Measurements from ENCODE around the gene FLVCR2.

Gene FLVCR2

GRCh38 chr14:75563931-75564330 is 14.5 kb upstream of the FLVCR2 start:
- TF ChIP-seq POLR2A (IDR thresholded peaks at IDR 0.05; ENCODE audit: extremely low read depth, insufficient read length) (no peak), MYC (IDR thresholded peaks at IDR 0.05; ENCODE audit: low read depth, low read length) (no peak), MAX (IDR thresholded peaks at IDR 0.05; ENCODE audit: low read depth, low read length) (no peak), CTCF (IDR thresholded peaks at IDR 0.05; ENCODE audit: low read depth, low read length) (no peak)
- no peak for DNase-seq (ENCODE audit: low read depth)

GRCh38 chr14:75565056-75565455 is 13.4 kb upstream of the FLVCR2 start:
- no peak for TF ChIP-seq MYC (IDR thresholded peaks at IDR 0.05; ENCODE audit: low read depth, low read length)
- no peak overlapping the region for H3K4me3 ChIP-seq (ENCODE audit: low read depth, low read length)
- DNase-seq (ENCODE audit: low read depth) = no peak

More at GRCh38 chr14:75563931-75564330, 14.5 kb upstream of the FLVCR2 start:
- H3K4me3 ChIP-seq (ENCODE audit: low read depth, low read length) = no peak overlapping the region

- H3K4me3 ChIP-seq (ENCODE audit: low read depth, low read length) = no peak overlapping the region
- TF ChIP-seq POLR2A (IDR thresholded peaks at IDR 0.05; ENCODE audit: extremely low read depth, insufficient read length) = no peak
- no peak for TF ChIP-seq CTCF (IDR thresholded peaks at IDR 0.05; ENCODE audit: low read depth, low read length)
- TF ChIP-seq MAX (IDR thresholded peaks at IDR 0.05; ENCODE audit: low read depth, low read length) = no peak
- TF ChIP-seq MYC (IDR thresholded peaks at IDR 0.05; ENCODE audit: low read depth, low read length) = no peak
- no peak for DNase-seq (ENCODE audit: low read depth)
These were observed 12.1 kb upstream of the FLVCR2 start for GRCh38 chr14:75566321-75566720.

GRCh38 chr14:75566752-75567151 is 11.7 kb upstream of the FLVCR2 start:
- no peak for TF ChIP-seq MYC (IDR thresholded peaks at IDR 0.05; ENCODE audit: low read depth, low read length)
- no peak for TF ChIP-seq CTCF (IDR thresholded peaks at IDR 0.05; ENCODE audit: low read depth, low read length)
- TF ChIP-seq POLR2A (IDR thresholded peaks at IDR 0.05; ENCODE audit: extremely low read depth, insufficient read length) = no peak
- no peak for TF ChIP-seq MAX (IDR thresholded peaks at IDR 0.05; ENCODE audit: low read depth, low read length)
- no peak overlapping the region for H3K4me3 ChIP-seq (ENCODE audit: low read depth, low read length)
- no peak for DNase-seq (ENCODE audit: low read depth)

- DNase-seq (ENCODE audit: low read depth) = no peak
- no peak for TF ChIP-seq MAX (IDR thresholded peaks at IDR 0.05; ENCODE audit: low read depth, low read length)
- TF ChIP-seq CTCF (IDR thresholded peaks at IDR 0.05; ENCODE audit: low read depth, low read length) = no peak
- no peak for TF ChIP-seq MYC (IDR thresholded peaks at IDR 0.05; ENCODE audit: low read depth, low read length)
- TF ChIP-seq POLR2A (IDR thresholded peaks at IDR 0.05; ENCODE audit: extremely low read depth, insufficient read length) = no peak
- no peak overlapping the region for H3K4me3 ChIP-seq (ENCODE audit: low read depth, low read length)
These were observed 10.3 kb upstream of the FLVCR2 start for GRCh38 chr14:75568140-75568539.

GRCh38 chr14:75568791-75569190 is 9.6 kb upstream of the FLVCR2 start:
- DNase-seq (ENCODE audit: low read depth) = no peak
- TF ChIP-seq POLR2A (IDR thresholded peaks at IDR 0.05; ENCODE audit: extremely low read depth, insufficient read length) (no peak), MAX (IDR thresholded peaks at IDR 0.05; ENCODE audit: low read depth, low read length) (no peak), MYC (IDR thresholded peaks at IDR 0.05; ENCODE audit: low read depth, low read length) (no peak), CTCF (IDR thresholded peaks at IDR 0.05; ENCODE audit: low read depth, low read length) (no peak)
- H3K4me3 ChIP-seq (ENCODE audit: low read depth, low read length) = no peak overlapping the region
